K562 (cell line): ENCODE data around the gene SCAPER. TPM values are rescaled to one million over a fixed set of nuclear protein-coding genes. Genes with fewer than 3 reads are reported as not detected.

Experiments
- ATAC-seq: fragments of 200-7000 bp; cut with Tn5 transposase; 3 replicates; pipeline ENCODE4 v1.9.1; 2020; ENCODE audit warnings: moderate library complexity
- BruUV-seq: library from RNA; stranded (reverse); fragments of 400-500 nt; replicated peaks from 2 replicates; lab custom pipeline; 2021; lab: Mats Ljungman, UMichigan
- CTCF ChIA-PET: fragments of 300-600 bp; formaldehyde crosslinking; extraction: SDS; loops from one replicate; lab custom pipeline; 2021; ENCODE audit warnings: low intra/inter-chr PET ratio; lab: Yijun Ruan, JAX
- POLR2A ChIA-PET: fragments of 300-600, 350-650 bp; sonication (Branson Sonifier 250); formaldehyde crosslinking; extraction: SDS; loops from one replicate; lab custom pipeline; 2021; ENCODE audit warnings: antibody characterized with exemption, inconsistent platforms; lab: Yijun Ruan, JAX
- DNase-seq, 4 experiments: peaks; one replicate each; pipeline versions ENCODE4 v3.0.0 to v3.0.0-alpha.2; 2011 to 2018; ENCODE audit warnings: low spot score in 3 of 4, mixed read lengths in 3 of 4; ENCODE audit errors: extremely low read depth in 1 of 4
- FAIRE-seq: peaks from 2 replicates; lab custom pipeline; 2011; peaks lifted over from hg19 to GRCh38; lab: Jason Lieb, UNC
- H2AFZ ChIP-seq: 2 replicates; pipeline ENCODE4 v1.6.0; 2011; ENCODE audit warnings: low read depth, low read length, control low read depth, inconsistent platforms
- H3K27ac ChIP-seq: fragments of 200-600 bp; 3 replicates; pipeline ENCODE4 v1.8.0; 2011; ENCODE audit warnings: low read depth, mild to moderate bottlenecking, control low read depth, inconsistent platforms, low read length, moderate library complexity, mixed read lengths; ENCODE audit errors: extremely low read depth
- H3K27me3 ChIP-seq, 2 experiments: fragments of 300-600 bp in 1 of 2; 2 replicates in 1 of 2; 3 replicates in 1 of 2; pipeline versions ENCODE4 v1.6.0 to v1.8.0; 2011; ENCODE audit warnings: inconsistent platforms in 2 of 2, low read length in 2 of 2, mild to moderate bottlenecking in 1 of 2, mixed read lengths in 1 of 2, moderate library complexity in 1 of 2; ENCODE audit not compliant: control insufficient read depth in 2 of 2, insufficient read depth in 2 of 2
- H3K36me3 ChIP-seq: fragments of 300-600 bp; 3 replicates; pipeline ENCODE4 v1.8.0; 2011; ENCODE audit warnings: mild to moderate bottlenecking, low read length, inconsistent platforms; ENCODE audit not compliant: control insufficient read depth, insufficient read depth
- H3K4me1 ChIP-seq, 2 experiments: fragments of 200-600 bp in 1 of 2; replicated peaks in 1 of 2; 2 replicates in 1 of 2; 3 replicates in 1 of 2; pipeline versions ENCODE4 v1.5.1 to v1.8.0; 2011; ENCODE audit warnings: inconsistent platforms in 2 of 2, low read length in 2 of 2, mild to moderate bottlenecking in 1 of 2, mixed read lengths in 1 of 2, moderate library complexity in 1 of 2; ENCODE audit not compliant: control insufficient read depth in 2 of 2, insufficient read depth in 2 of 2
- H3K4me2 ChIP-seq: 2 replicates; pipeline ENCODE4 v1.6.1; 2011; ENCODE audit warnings: low read length, control low read depth, inconsistent platforms, mixed read lengths; ENCODE audit not compliant: insufficient read depth
- H3K4me3 ChIP-seq: fragments of 200-600 bp; sonication (generic), shearing (Covaris generic); 2 replicates; pipeline ENCODE4 v1.5.1; 2016; ENCODE audit warnings: control low read depth, inconsistent platforms
- H3K79me2 ChIP-seq: fragments of 200-600 bp; 3 replicates; pipeline ENCODE4 v1.8.0; 2011; ENCODE audit warnings: low read length, inconsistent platforms; ENCODE audit not compliant: control insufficient read depth, insufficient read depth
- H3K9ac ChIP-seq, 2 experiments: 2 replicates each; pipeline versions ENCODE4 v1.6.0 to v1.6.1; 2011; ENCODE audit warnings: low read depth in 2 of 2, low read length in 2 of 2, control low read depth in 1 of 2, inconsistent platforms in 1 of 2, mild to moderate bottlenecking in 1 of 2, mixed read lengths in 1 of 2; ENCODE audit not compliant: insufficient read depth in 1 of 2
- H3K9me1 ChIP-seq: one replicate; pipeline ENCODE4 v1.6.0; 2011; ENCODE audit warnings: inconsistent platforms, mild to moderate bottlenecking, low read length, moderate library complexity; ENCODE audit not compliant: control insufficient read depth, insufficient read depth
- H3K9me3 ChIP-seq: replicated peaks from 2 replicates; pipeline ENCODE4 v1.5.1; 2011; ENCODE audit warnings: low read depth, low read length, inconsistent platforms; ENCODE audit not compliant: control insufficient read depth, insufficient read depth
- H4K20me1 ChIP-seq: replicated peaks from 2 replicates; pipeline ENCODE4 v1.6.1; 2011; ENCODE audit warnings: low read length, inconsistent platforms, mixed read lengths; ENCODE audit not compliant: control insufficient read depth, insufficient read depth
- EWSR1 ChIP-seq: fragments of 450-650 bp; IDR thresholded peaks from 2 replicates; pipeline ENCODE4 v1.6.1; 2018; ENCODE audit warnings: borderline replicate concordance, mild to moderate bottlenecking, low read depth, moderate library complexity; ENCODE audit not compliant: partially characterized antibody
- FUS ChIP-seq: fragments of 200-400 bp; formaldehyde crosslinking; optimal IDR thresholded peaks from 2 replicates; pipeline ENCODE3; 2017; ENCODE audit warnings: low read depth, low read length
- GTF2A2 ChIP-seq: IDR thresholded peaks from 2 replicates; pipeline ENCODE4 v1.6.1; 2016; ENCODE audit warnings: mild to moderate bottlenecking, missing genetic modification characterization, missing compliant biosample characterization
- JUNB ChIP-seq: fragments of 450-650 bp; formaldehyde crosslinking; conservative IDR thresholded peaks from 2 replicates; pipeline ENCODE4 v1.4.0; 2020; ENCODE audit warnings: mild to moderate bottlenecking
- MEIS2 ChIP-seq: fragments of 450-650 bp; IDR thresholded peaks from 2 replicates; pipeline ENCODE4 v1.6.1; 2014; ENCODE audit warnings: mild to moderate bottlenecking; ENCODE audit not compliant: partially characterized antibody
- NCOR1 ChIP-seq: fragments of 450-650 bp; IDR thresholded peaks from 2 replicates; pipeline ENCODE4 v1.6.1; 2016; ENCODE audit warnings: mild to moderate bottlenecking, moderate library complexity
- NFIC ChIP-seq: fragments of 450-650 bp; IDR thresholded peaks from 2 replicates; pipeline ENCODE4 v1.6.1; 2017; ENCODE audit warnings: mild to moderate bottlenecking, inconsistent platforms
- NR2C2 ChIP-seq, 2 experiments: fragments of 200-800 bp in 1 of 2; sonication (Bioruptor generic) in 1 of 2; sonication (generic) in 1 of 2; formaldehyde crosslinking in 1 of 2; IDR thresholded peaks; 2 replicates each; pipeline versions ENCODE4 v1.6.1 to v1.8.0; 2016 to 2022; ENCODE audit warnings: mild to moderate bottlenecking in 1 of 2, missing compliant biosample characterization in 1 of 2, missing genetic modification characterization in 1 of 2, missing genetic modification reagents in 1 of 2
- PHB2 ChIP-seq: fragments of 450-650 bp; IDR thresholded peaks from 2 replicates; pipeline ENCODE4 v1.6.1; 2017; ENCODE audit warnings: low read depth
- POLR3A ChIP-seq: IDR thresholded peaks from 2 replicates; pipeline ENCODE4 v1.6.1; 2011; ENCODE audit warnings: borderline replicate concordance, mild to moderate bottlenecking, moderate library complexity; ENCODE audit not compliant: insufficient read length, insufficient read depth; ENCODE audit errors: extremely low read depth
- ZNF586 ChIP-seq: fragments of 450-650 bp; formaldehyde crosslinking; conservative IDR thresholded peaks from 2 replicates; pipeline ENCODE4 v1.4.0; 2020; ENCODE audit warnings: mild to moderate bottlenecking, moderate library complexity
- in situ Hi-C: fragments of 300-500 bp; cut with MboI; formaldehyde crosslinking; loops from 4 replicates; pipeline ENCODE4 v1.15.0; 2018; ENCODE audit warnings: inconsistent platforms, mixed read lengths
- intact Hi-C: fragments of 100-400 bp; cut with micrococcal nuclease; formaldehyde crosslinking; loops from 2 replicates; pipeline ENCODE4 v1.14.2; 2022
- polyA plus RNA-seq, 8 experiments: library from polyadenylated mRNA; depleted of rRNA in 4 of 8; stranded (reverse) in 5 of 8; unstranded in 3 of 8; fragments of >200 nt; fragmentation: Nextera tagmentation in 2 of 8; fragmentation: Illumina TruSeq in 1 of 8; extraction: Ambion mirVana in 2 of 8; extraction: Trizol in 1 of 8; gene quantifications; 2 replicates each; pipeline versions ENCODE4 v1.2.1 to v1.2.3, GENCODE V29; 2011 to 2014; ENCODE audit warnings: inconsistent platforms in 1 of 8, missing spikeins in 1 of 8
- total RNA-seq, 7 experiments: library from RNA; depleted of rRNA in 6 of 7; stranded (reverse); fragments of >200 nt in 6 of 7; fragmentation: Illumina TruSeq in 2 of 7; extraction: Trizol in 2 of 7; gene quantifications; 2 replicates each; pipeline versions ENCODE4 v1.2.1 to v1.2.3, GENCODE V29; 2011 to 2021; ENCODE audit warnings: low replicate concordance in 1 of 7
- TF ChIP-seq, protein P1 (sequence below): fragments of 450-650 bp; formaldehyde crosslinking; IDR thresholded peaks from 2 replicates; pipeline ENCODE4 v1.4.0; 2020; ENCODE audit warnings: mild to moderate bottlenecking, moderate library complexity
- TF ChIP-seq, protein P2 (sequence below): sonication (generic); formaldehyde crosslinking; IDR thresholded peaks from 2 replicates; pipeline ENCODE4 v1.8.1; 2023; ENCODE audit warnings: mild to moderate bottlenecking, missing genetic modification reagents
- TF ChIP-seq, protein P3 (sequence below): fragments of 200-800 bp; sonication (Bioruptor generic); IDR thresholded peaks from 2 replicates; pipeline ENCODE4 v1.6.1; 2017; ENCODE audit warnings: missing genetic modification characterization, missing compliant biosample characterization
- TF ChIP-seq, protein P4 (sequence below): sonication (generic); formaldehyde crosslinking; IDR thresholded peaks from 2 replicates; pipeline ENCODE4 v1.5.0; 2020; ENCODE audit warnings: missing genetic modification reagents

The SCAPER gene
- total and polyA plus RNA-seq, 9 of the 15 experiments (the other 6 are each of a cell fraction or from before 2014, with no cell fraction given): 1.3 to 5.7 (median 3.2) TPM

DNA sequence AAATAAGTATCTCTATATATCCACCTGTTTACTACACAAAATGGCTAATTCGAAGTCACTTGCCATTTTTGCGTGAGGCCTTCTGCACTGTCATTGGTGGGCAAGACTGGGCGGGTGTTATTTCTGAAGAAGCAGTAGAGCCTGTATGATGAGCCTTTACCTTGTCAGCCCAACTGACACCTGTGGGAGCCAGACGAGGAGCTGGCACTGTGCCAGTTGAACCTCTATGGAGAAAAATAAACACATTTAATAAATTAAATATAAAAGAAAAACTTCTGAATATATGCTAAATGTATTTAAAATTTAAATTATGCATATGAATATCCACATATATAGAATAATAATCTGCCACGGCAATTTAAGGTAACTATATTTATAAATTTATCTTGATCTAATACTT is 109.9 kb downstream of the SCAPER start (continued):
- peak; percentile 93 for TF ChIP-seq NFIC
- no peak for TF ChIP-seq NR2C2 (CRISPR knock-in tag; IDR thresholded peaks at IDR 0.05)
- no peak for TF ChIP-seq NR2C2 (tag; IDR thresholded peaks at IDR 0.05)
- TF ChIP-seq, all 486 proteins: peak for 2

DNA sequence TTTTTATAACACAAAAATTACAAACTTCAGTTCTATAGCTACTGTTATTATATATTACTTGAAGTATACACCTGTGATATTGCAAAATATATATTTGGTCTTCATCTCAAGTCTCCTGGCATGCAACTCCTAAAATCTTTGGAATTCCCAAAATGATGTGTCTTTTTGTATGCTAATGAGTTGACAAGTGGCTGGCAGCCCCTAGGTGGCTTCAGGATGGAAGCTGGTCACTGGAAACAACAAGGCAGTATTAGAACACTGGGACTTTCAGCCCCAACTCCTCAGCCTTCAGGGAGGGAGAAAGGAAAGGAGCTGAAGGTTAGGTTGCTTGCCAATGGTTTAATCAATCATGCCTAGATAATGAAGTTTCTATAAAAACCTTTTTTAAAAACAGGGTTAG is 112.0 kb downstream of the SCAPER start:
- no peaks in the 10 kb centered on the region for H3K4me1 ChIP-seq
- no peaks in the 10 kb centered on the region for H4K20me1 ChIP-seq
- POLR2A ChIA-PET: interaction anchor here (0.5 kb wide), 1 partner anchor 54 kb away, joined by 3 read pairs; no protein-coding TSS in a partner anchor
- CTCF ChIA-PET: no interaction called here
- H3K9me3 ChIP-seq: no peaks in the 10 kb centered on the region
- in situ Hi-C loops: no loop called here
- FAIRE-seq (no peak), DNase-seq (no peak), ATAC-seq (no peak)
- no peak overlapping the region for H2AFZ ChIP-seq
- H3K4me3 ChIP-seq: no peak overlapping the region
- BruUV-seq: no TSS peak
- no peak overlapping the region for H3K4me2 ChIP-seq
- H3K27ac ChIP-seq: no peak overlapping the region
- no peaks in the 10 kb centered on the region for H3K27me3 ChIP-seq
- H3K36me3 ChIP-seq: no peaks in the 10 kb centered on the region
- intact Hi-C loops: no loop called here
- H3K79me2 ChIP-seq: no peaks in the 10 kb centered on the region
- H3K9me1 ChIP-seq: no peaks in the 10 kb centered on the region
- no peak overlapping the region for H3K9ac ChIP-seq
- no peak for TF ChIP-seq MEIS2
- TF ChIP-seq, protein P1, sequence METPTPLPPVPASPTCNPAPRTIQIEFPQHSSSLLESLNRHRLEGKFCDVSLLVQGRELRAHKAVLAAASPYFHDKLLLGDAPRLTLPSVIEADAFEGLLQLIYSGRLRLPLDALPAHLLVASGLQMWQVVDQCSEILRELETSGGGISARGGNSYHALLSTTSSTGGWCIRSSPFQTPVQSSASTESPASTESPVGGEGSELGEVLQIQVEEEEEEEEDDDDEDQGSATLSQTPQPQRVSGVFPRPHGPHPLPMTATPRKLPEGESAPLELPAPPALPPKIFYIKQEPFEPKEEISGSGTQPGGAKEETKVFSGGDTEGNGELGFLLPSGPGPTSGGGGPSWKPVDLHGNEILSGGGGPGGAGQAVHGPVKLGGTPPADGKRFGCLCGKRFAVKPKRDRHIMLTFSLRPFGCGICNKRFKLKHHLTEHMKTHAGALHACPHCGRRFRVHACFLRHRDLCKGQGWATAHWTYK (CRISPR knock-in tag): no peak
- no peak for TF ChIP-seq FUS
- TF ChIP-seq JUNB: no peak
- no peak for TF ChIP-seq NCOR1
- no peak for TF ChIP-seq PHB2
- no peak for TF ChIP-seq ZNF586 (CRISPR knock-in tag)
- no peak for TF ChIP-seq POLR3A
- TF ChIP-seq, protein P2, sequence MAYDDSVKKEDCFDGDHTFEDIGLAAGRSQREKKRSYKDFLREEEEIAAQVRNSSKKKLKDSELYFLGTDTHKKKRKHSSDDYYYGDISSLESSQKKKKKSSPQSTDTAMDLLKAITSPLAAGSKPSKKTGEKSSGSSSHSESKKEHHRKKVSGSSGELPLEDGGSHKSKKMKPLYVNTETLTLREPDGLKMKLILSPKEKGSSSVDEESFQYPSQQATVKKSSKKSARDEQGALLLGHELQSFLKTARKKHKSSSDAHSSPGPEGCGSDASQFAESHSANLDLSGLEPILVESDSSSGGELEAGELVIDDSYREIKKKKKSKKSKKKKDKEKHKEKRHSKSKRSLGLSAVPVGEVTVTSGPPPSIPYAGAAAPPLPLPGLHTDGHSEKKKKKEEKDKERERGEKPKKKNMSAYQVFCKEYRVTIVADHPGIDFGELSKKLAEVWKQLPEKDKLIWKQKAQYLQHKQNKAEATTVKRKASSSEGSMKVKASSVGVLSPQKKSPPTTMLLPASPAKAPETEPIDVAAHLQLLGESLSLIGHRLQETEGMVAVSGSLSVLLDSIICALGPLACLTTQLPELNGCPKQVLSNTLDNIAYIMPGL: no peak
- TF ChIP-seq, protein P3, sequence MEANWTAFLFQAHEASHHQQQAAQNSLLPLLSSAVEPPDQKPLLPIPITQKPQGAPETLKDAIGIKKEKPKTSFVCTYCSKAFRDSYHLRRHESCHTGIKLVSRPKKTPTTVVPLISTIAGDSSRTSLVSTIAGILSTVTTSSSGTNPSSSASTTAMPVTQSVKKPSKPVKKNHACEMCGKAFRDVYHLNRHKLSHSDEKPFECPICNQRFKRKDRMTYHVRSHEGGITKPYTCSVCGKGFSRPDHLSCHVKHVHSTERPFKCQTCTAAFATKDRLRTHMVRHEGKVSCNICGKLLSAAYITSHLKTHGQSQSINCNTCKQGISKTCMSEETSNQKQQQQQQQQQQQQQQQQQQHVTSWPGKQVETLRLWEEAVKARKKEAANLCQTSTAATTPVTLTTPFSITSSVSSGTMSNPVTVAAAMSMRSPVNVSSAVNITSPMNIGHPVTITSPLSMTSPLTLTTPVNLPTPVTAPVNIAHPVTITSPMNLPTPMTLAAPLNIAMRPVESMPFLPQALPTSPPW (CRISPR knock-in tag): no peak
- no peak for TF ChIP-seq EWSR1
- no peak for TF ChIP-seq GTF2A2 (tag)
- TF ChIP-seq, protein P4, sequence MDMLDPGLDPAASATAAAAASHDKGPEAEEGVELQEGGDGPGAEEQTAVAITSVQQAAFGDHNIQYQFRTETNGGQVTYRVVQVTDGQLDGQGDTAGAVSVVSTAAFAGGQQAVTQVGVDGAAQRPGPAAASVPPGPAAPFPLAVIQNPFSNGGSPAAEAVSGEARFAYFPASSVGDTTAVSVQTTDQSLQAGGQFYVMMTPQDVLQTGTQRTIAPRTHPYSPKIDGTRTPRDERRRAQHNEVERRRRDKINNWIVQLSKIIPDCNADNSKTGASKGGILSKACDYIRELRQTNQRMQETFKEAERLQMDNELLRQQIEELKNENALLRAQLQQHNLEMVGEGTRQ (CRISPR knock-in tag): no peak
